ENCODE measurements around the gene MPV17. TPM values are rescaled to one million over a fixed set of nuclear protein-coding genes. Genes with fewer than 3 reads are reported as not detected.

Gene MPV17
- total and polyA plus RNA-seq, 8 donors, result 24.8 to 71.8 (median 35.1) TPM

DNA sequence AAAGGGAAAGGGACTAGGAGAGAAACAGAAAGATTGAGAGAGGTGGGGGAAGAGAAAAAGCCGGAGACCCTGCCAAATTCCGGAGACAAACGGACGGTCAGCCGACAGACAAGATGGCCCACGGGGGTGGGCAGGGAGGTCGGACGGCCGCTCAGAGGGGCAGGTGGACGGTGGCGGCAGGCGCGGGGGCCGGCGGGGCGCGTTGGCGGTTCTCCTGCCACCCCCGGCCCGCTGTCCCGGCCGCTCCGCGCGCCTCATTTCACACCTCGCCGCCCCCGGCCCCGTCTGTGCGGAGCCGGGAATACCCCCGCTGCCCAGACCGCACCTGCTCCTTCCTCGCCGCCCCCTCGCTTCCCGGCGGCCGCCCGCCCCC lies 61.0 kb downstream of the MPV17 start:
- intact Hi-C loops (cut with DNase I), result no loop called here
- Histone ChIP-seq H3K9me3 (no peaks in the 10 kb centered on the region), H3K36me3 (no peaks in the 10 kb centered on the region), H3K4me1 (peaks cover 0 to 6% (median 4%) of the 10 kb centered on the region in 3 donors), H3K4me3 (peak overlapping the region in 2 of 4 donors; percentile 39 to 59), H3K27ac (no peak overlapping the region), H3K27me3 (peaks cover 0 to 20% (median 0%) of the 10 kb centered on the region in 4 donors)
- 9% methylated on average over 10 to 40 of the region's 40 CpGs for WGBS, 2 donors
- TF ChIP-seq, protein P1, sequence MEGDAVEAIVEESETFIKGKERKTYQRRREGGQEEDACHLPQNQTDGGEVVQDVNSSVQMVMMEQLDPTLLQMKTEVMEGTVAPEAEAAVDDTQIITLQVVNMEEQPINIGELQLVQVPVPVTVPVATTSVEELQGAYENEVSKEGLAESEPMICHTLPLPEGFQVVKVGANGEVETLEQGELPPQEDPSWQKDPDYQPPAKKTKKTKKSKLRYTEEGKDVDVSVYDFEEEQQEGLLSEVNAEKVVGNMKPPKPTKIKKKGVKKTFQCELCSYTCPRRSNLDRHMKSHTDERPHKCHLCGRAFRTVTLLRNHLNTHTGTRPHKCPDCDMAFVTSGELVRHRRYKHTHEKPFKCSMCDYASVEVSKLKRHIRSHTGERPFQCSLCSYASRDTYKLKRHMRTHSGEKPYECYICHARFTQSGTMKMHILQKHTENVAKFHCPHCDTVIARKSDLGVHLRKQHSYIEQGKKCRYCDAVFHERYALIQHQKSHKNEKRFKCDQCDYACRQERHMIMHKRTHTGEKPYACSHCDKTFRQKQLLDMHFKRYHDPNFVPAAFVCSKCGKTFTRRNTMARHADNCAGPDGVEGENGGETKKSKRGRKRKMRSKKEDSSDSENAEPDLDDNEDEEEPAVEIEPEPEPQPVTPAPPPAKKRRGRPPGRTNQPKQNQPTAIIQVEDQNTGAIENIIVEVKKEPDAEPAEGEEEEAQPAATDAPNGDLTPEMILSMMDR (IDR thresholded peaks at IDR 0.05), result no peak
- FAIRE-seq (no peak), DNase-seq (peak in 1 of 6 donors; percentile 56), ATAC-seq (no peak)

DNA sequence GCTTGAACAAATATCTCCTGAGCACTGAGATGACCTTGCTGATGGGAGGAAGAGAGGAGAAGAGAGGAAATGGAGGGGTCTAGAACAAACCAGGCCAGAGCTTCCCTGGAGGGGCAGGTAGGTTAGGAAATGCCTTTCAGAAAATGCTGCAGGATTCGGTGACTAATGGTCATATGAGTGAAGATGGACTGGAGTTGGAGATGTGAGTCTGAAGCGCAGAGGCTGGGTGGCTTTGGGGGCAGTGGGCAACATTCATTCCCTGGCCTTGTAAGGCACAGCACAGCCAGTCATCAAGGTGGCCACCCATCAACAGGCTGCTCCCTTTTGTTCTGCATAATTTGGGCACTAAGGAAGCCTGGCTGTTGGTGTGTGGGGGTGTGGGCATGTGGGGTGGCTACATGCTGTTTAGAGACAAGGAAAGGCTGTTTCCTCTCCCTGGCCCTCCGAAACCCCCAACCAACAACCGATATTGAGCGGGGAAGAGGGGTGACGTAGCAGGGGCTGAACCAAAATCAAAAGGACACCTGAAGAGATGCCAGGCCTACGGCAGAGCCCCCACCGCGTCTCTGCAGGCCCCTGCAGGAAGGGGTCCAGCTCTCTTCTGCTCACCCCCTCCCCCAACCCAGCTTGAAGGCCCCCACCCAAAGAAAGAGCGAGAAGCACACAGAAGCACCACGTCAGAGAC lies 61.5 kb downstream of the MPV17 start:
- no peaks in the 10 kb centered on the region for H3K9me3 ChIP-seq

More for the DNA sequence above, 61.5 kb downstream of the MPV17 start:
- peaks cover 0 to 20% (median 0%) of the 10 kb centered on the region in 4 donors for H3K27me3 ChIP-seq
- no peak overlapping the region for H3K4me3 ChIP-seq
- H3K36me3 ChIP-seq, result no peaks in the 10 kb centered on the region
- intact Hi-C loops (cut with DNase I), result no loop called here
- no peak overlapping the region for H3K27ac ChIP-seq
- H3K4me1 ChIP-seq, result peaks cover 0 to 6% (median 4%) of the 10 kb centered on the region in 3 donors
- DNase-seq (no peak), ATAC-seq (no peak), FAIRE-seq (no peak)
- 59 to 66% methylated on average over 11 of the region's 11 CpGs for WGBS, 2 donors
- TF ChIP-seq, protein P1 (IDR thresholded peaks at IDR 0.05), result no peak

Other genes starting within 250 kb of the MPV17 start
- 10 to 100 TPM in 2 of 6 donors, 1 to 10 TPM in 4; 2.6 to 47.1 (median 7.3) TPM for gene EMILIN1, start 244.5 kb downstream of the MPV17 start, total RNA-seq
- gene EMILIN1, start 244.5 kb downstream of the MPV17 start, polyA plus RNA-seq, result 10 to 100 TPM in 1 of 2 donors, 1 to 10 TPM in 1; 3.7 to 15.5 TPM
- gene KHK, start 236.3 kb downstream of the MPV17 start, total RNA-seq, result 10 to 100 TPM in 1 of 6 donors, 1 to 10 TPM in 5; 5.1 to 11.7 (median 6.3) TPM
- 10 to 100 TPM; 10.6 to 16.2 TPM for gene KHK, start 236.3 kb downstream of the MPV17 start, polyA plus RNA-seq
- 1 to 10 TPM in 1 of 6 donors, under 1 TPM in 4, not detected in 1; 0.42 to 1.1 (median 0.78) TPM for gene CGREF1, start 204.0 kb downstream of the MPV17 start, total RNA-seq
- 1 to 10 TPM in 1 of 2 donors, under 1 TPM in 1; 0.49 to 1.2 TPM for gene CGREF1, start 204.0 kb downstream of the MPV17 start, polyA plus RNA-seq
- under 1 TPM in 5 of 6 donors, not detected in 1; 0.26 to 0.47 (median 0.34) TPM for gene ABHD1, start 199.3 kb downstream of the MPV17 start, total RNA-seq
- gene ABHD1, start 199.3 kb downstream of the MPV17 start, polyA plus RNA-seq, result under 1 TPM; 0.27 to 0.99 TPM
- gene PREB, start 188.5 kb downstream of the MPV17 start, total RNA-seq, result 10 to 100 TPM; 24.6 to 38.7 (median 29.6) TPM
- gene PREB, start 188.5 kb downstream of the MPV17 start, polyA plus RNA-seq, result 10 to 100 TPM; 61.4 to 73.6 TPM
- gene PRR30, start 183.7 kb downstream of the MPV17 start, total RNA-seq, result not detected
- not detected for gene PRR30, start 183.7 kb downstream of the MPV17 start, polyA plus RNA-seq
- gene TCF23, start 174.1 kb downstream of the MPV17 start, total RNA-seq, result under 1 TPM in 4 of 6 donors, not detected in 2; 0.03 to 0.19 (median 0.04) TPM
- not detected for gene TCF23, start 174.1 kb downstream of the MPV17 start, polyA plus RNA-seq
- gene ATRAID, start 111.1 kb downstream of the MPV17 start, total RNA-seq, result 10 to 100 TPM; 38.9 to 56.8 (median 48.6) TPM
- 100 to 1,000 TPM in 1 of 2 donors, 10 to 100 TPM in 1; 68.1 to 106 TPM for gene ATRAID, start 111.1 kb downstream of the MPV17 start, polyA plus RNA-seq
- gene SLC5A6, start 110.8 kb downstream of the MPV17 start, total RNA-seq, result 10 to 100 TPM in 5 of 6 donors, 1 to 10 TPM in 1; 8.3 to 15.3 (median 13.1) TPM
- gene SLC5A6, start 110.8 kb downstream of the MPV17 start, polyA plus RNA-seq, result 10 to 100 TPM; 14.9 to 15.0 TPM
- gene CAD, start 105.7 kb downstream of the MPV17 start, total RNA-seq, result 10 to 100 TPM in 5 of 6 donors, 1 to 10 TPM in 1; 9.6 to 23.4 (median 14.7) TPM
- 10 to 100 TPM; 17.5 to 24.6 TPM for gene CAD, start 105.7 kb downstream of the MPV17 start, polyA plus RNA-seq
- gene SLC30A3, start 60.0 kb downstream of the MPV17 start, total RNA-seq, result under 1 TPM in 1 of 6 donors, not detected in 5; 0.12 TPM
- under 1 TPM in 1 of 2 donors, not detected in 1; 0.15 TPM for gene SLC30A3, start 60.0 kb downstream of the MPV17 start, polyA plus RNA-seq
- gene DNAJC5G, start 47.7 kb downstream of the MPV17 start, total RNA-seq, result under 1 TPM in 1 of 6 donors, not detected in 5; 0.06 TPM
- gene DNAJC5G, start 47.7 kb downstream of the MPV17 start, polyA plus RNA-seq, result under 1 TPM in 1 of 2 donors, not detected in 1; 0.34 TPM
- 1 to 10 TPM in 1 of 6 donors, under 1 TPM in 5; 0.08 to 1.1 (median 0.33) TPM for gene TRIM54, start 40.7 kb downstream of the MPV17 start, total RNA-seq
- gene TRIM54, start 40.7 kb downstream of the MPV17 start, polyA plus RNA-seq, result under 1 TPM; 0.27 to 0.31 TPM
- 1 to 10 TPM in 1 of 6 donors, under 1 TPM in 5; 0.51 to 1.0 (median 0.76) TPM for gene UCN, start 14.7 kb downstream of the MPV17 start, total RNA-seq
- gene UCN, start 14.7 kb downstream of the MPV17 start, polyA plus RNA-seq, result 1 to 10 TPM; 2.7 to 4.6 TPM
- gene GTF3C2, start 33.7 kb upstream of the MPV17 start, total RNA-seq, result 10 to 100 TPM; 21.2 to 30.7 (median 26.7) TPM
- 10 to 100 TPM; 33.1 to 34.3 TPM for gene GTF3C2, start 33.7 kb upstream of the MPV17 start, polyA plus RNA-seq
- gene EIF2B4, start 47.2 kb upstream of the MPV17 start, total RNA-seq, result 10 to 100 TPM; 24.1 to 34.7 (median 31.3) TPM
- 10 to 100 TPM; 69.9 to 98.1 TPM for gene EIF2B4, start 47.2 kb upstream of the MPV17 start, polyA plus RNA-seq
- gene SNX17, start 47.5 kb upstream of the MPV17 start, total RNA-seq, result 10 to 100 TPM; 34.3 to 48.6 (median 39.5) TPM
- gene SNX17, start 47.5 kb upstream of the MPV17 start, polyA plus RNA-seq, result 10 to 100 TPM; 38.8 to 60.2 TPM
- 10 to 100 TPM in 1 of 6 donors, 1 to 10 TPM in 5; 3.7 to 10.4 (median 7.6) TPM for gene ZNF513, start 57.6 kb upstream of the MPV17 start, total RNA-seq
- 10 to 100 TPM; 30.1 to 34.4 TPM for gene ZNF513, start 57.6 kb upstream of the MPV17 start, polyA plus RNA-seq
- gene PPM1G, start 86.5 kb upstream of the MPV17 start, total RNA-seq, result 10 to 100 TPM; 23.6 to 37.8 (median 28.7) TPM
- 10 to 100 TPM; 28.6 to 31.8 TPM for gene PPM1G, start 86.5 kb upstream of the MPV17 start, polyA plus RNA-seq
- gene NRBP1, start 105.5 kb upstream of the MPV17 start, total RNA-seq, result 10 to 100 TPM; 33.5 to 49.5 (median 38.0) TPM
- gene NRBP1, start 105.5 kb upstream of the MPV17 start, polyA plus RNA-seq, result 10 to 100 TPM; 32.5 to 60.7 TPM
- 10 to 100 TPM; 21.6 to 36.5 (median 26.6) TPM for gene KRTCAP3, start 119.3 kb upstream of the MPV17 start, total RNA-seq
- 10 to 100 TPM; 29.5 to 33.0 TPM for gene KRTCAP3, start 119.3 kb upstream of the MPV17 start, polyA plus RNA-seq
- 10 to 100 TPM; 10.1 to 28.2 (median 14.7) TPM for gene IFT172, start 166.6 kb upstream of the MPV17 start, total RNA-seq
- gene IFT172, start 166.6 kb upstream of the MPV17 start, polyA plus RNA-seq, result 10 to 100 TPM; 35.1 to 56.2 TPM
- gene FNDC4, start 172.1 kb upstream of the MPV17 start, total RNA-seq, result 10 to 100 TPM in 1 of 6 donors, 1 to 10 TPM in 5; 3.1 to 12.7 (median 6.4) TPM
- 10 to 100 TPM in 1 of 2 donors, 1 to 10 TPM in 1; 8.5 to 11.8 TPM for gene FNDC4, start 172.1 kb upstream of the MPV17 start, polyA plus RNA-seq
- 1 to 10 TPM in 4 of 6 donors, under 1 TPM in 2; 0.56 to 3.2 (median 1.5) TPM for gene GCKR, start 173.7 kb upstream of the MPV17 start, total RNA-seq
- gene GCKR, start 173.7 kb upstream of the MPV17 start, polyA plus RNA-seq, result 1 to 10 TPM; 1.5 to 4.0 TPM

Data from pancreas (tissue), 10 donors.